HepG2 (cell line): ENCODE measurements around the gene JMJD6. TPM values are rescaled to one million over a fixed set of nuclear protein-coding genes. Genes with fewer than 3 reads are reported as not detected.

ENCODE experiments used
- ASH2L ChIP-seq: fragments of 300-600, 200-600 bp; sonication (generic); IDR thresholded peaks from 2 replicates; pipeline ENCODE4 v1.7.0; 2017; ENCODE audit warnings: low read depth, mild to moderate bottlenecking, moderate library complexity, mixed read lengths, low read length; ENCODE audit not compliant: insufficient read length
- IKZF4 ChIP-seq: sonication (generic); formaldehyde crosslinking; IDR thresholded peaks from 2 replicates; pipeline ENCODE4 v1.5.1; 2020; ENCODE audit warnings: borderline replicate concordance, mild to moderate bottlenecking, low read depth, missing genetic modification reagents; ENCODE audit errors: not compliant biosample characterization
- NAIF1 ChIP-seq: sonication (generic); formaldehyde crosslinking; IDR thresholded peaks from 2 replicates; pipeline ENCODE4 v1.5.0; 2020; ENCODE audit warnings: mild to moderate bottlenecking, missing genetic modification reagents, borderline replicate concordance
- SALL1 ChIP-seq: sonication (generic); formaldehyde crosslinking; IDR thresholded peaks from 2 replicates; pipeline ENCODE4 v1.8.0; 2022; ENCODE audit warnings: mild to moderate bottlenecking, missing genetic modification reagents
- XRCC5 ChIP-seq: fragments of 200-400 bp; formaldehyde crosslinking; optimal IDR thresholded peaks from 2 replicates; pipeline ENCODE3; 2017; ENCODE audit warnings: mild to moderate bottlenecking, low read length
- ZIK1 ChIP-seq: sonication (generic); formaldehyde crosslinking; IDR thresholded peaks from 2 replicates; pipeline ENCODE4 v1.5.0; 2020; ENCODE audit warnings: mild to moderate bottlenecking, low read depth, missing genetic modification reagents, borderline replicate concordance
- ZNF839 ChIP-seq: sonication (generic); formaldehyde crosslinking; IDR thresholded peaks from 2 replicates; pipeline ENCODE4 v1.4.0; 2020; ENCODE audit warnings: missing genetic modification reagents, mild to moderate bottlenecking, borderline replicate concordance
- polyA plus RNA-seq, 8 experiments: library from polyadenylated mRNA; depleted of rRNA in 3 of 8; stranded (reverse) in 7 of 8; unstranded in 1 of 8; fragments of >200 nt; fragmentation: Illumina TruSeq in 4 of 8; extraction: Trizol in 4 of 8; gene quantifications; 2 replicates each; pipeline versions ENCODE4 v1.2.1 to v1.2.3, GENCODE V29; 2011 to 2016; ENCODE audit warnings: low read depth in 4 of 8, missing spikeins in 1 of 8, mixed read lengths in 1 of 8; ENCODE audit not compliant: insufficient read depth in 1 of 8
- total RNA-seq, 5 experiments: library from RNA; depleted of rRNA; stranded (reverse); fragments of >200 nt; fragmentation: Illumina TruSeq; extraction: Trizol; gene quantifications; 2 replicates each; pipeline ENCODE4 v1.2.3, GENCODE V29; 2016; ENCODE audit warnings: low read depth in 1 of 5
- TF ChIP-seq, protein P1 (sequence below), 2 experiments: fragments of 450-650 bp in 1 of 2; sonication (generic) in 1 of 2; formaldehyde crosslinking in 1 of 2; IDR thresholded peaks; 2 replicates each; pipeline versions ENCODE4 v1.6.1 to v1.8.0; 2016 to 2022; ENCODE audit warnings: antibody characterized with exemption in 1 of 2, mild to moderate bottlenecking in 1 of 2, missing genetic modification reagents in 1 of 2
- TF ChIP-seq, protein P2 (sequence below): sonication (generic); formaldehyde crosslinking; IDR thresholded peaks from 2 replicates; pipeline ENCODE4 v1.9.0; 2021; ENCODE audit warnings: missing genetic modification reagents, mild to moderate bottlenecking, borderline replicate concordance
- TF ChIP-seq, protein P3 (sequence below): sonication (generic); formaldehyde crosslinking; IDR thresholded peaks from 2 replicates; pipeline ENCODE4 v1.4.0; 2020; ENCODE audit warnings: missing genetic modification reagents, borderline replicate concordance
- TF ChIP-seq, protein P4 (sequence below): sonication (generic); formaldehyde crosslinking; IDR thresholded peaks from 2 replicates; pipeline ENCODE4 v1.5.0; 2020; ENCODE audit warnings: missing genetic modification reagents

The JMJD6 gene
- total and polyA plus RNA-seq, 2 of the 13 experiments (the other 11 are each of a cell fraction or from before 2014, with no cell fraction given): 33.6 to 41.0 TPM

DNA sequence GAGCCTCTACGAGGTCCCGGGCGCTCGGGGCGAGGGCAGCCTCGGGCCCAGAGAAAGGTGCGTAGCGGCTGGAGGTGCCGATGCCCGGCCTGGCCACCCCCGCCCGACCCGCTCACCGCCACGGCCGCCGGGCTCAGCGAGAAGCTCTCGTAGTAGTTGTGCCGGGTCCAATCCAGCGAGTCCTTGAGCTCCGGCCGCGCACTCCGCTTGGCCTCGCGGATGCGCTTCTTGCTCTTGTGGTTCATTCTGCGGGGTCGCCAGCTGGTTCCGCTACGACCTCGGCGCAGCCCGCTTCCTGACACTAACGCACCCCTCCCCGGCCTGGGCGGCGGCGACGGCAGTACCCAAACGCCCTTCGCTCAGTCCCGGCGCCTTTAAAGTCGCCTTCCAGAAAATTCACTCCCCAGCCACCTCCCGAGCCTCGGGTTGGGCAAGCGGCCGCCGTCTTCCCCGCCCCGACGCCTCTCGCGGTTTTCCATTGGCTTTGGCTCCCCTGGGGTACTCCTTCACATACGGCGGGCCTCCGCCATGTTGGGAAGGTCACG lies at the start of gene JMJD6 (continued):
- TF ChIP-seq, protein P1, sequence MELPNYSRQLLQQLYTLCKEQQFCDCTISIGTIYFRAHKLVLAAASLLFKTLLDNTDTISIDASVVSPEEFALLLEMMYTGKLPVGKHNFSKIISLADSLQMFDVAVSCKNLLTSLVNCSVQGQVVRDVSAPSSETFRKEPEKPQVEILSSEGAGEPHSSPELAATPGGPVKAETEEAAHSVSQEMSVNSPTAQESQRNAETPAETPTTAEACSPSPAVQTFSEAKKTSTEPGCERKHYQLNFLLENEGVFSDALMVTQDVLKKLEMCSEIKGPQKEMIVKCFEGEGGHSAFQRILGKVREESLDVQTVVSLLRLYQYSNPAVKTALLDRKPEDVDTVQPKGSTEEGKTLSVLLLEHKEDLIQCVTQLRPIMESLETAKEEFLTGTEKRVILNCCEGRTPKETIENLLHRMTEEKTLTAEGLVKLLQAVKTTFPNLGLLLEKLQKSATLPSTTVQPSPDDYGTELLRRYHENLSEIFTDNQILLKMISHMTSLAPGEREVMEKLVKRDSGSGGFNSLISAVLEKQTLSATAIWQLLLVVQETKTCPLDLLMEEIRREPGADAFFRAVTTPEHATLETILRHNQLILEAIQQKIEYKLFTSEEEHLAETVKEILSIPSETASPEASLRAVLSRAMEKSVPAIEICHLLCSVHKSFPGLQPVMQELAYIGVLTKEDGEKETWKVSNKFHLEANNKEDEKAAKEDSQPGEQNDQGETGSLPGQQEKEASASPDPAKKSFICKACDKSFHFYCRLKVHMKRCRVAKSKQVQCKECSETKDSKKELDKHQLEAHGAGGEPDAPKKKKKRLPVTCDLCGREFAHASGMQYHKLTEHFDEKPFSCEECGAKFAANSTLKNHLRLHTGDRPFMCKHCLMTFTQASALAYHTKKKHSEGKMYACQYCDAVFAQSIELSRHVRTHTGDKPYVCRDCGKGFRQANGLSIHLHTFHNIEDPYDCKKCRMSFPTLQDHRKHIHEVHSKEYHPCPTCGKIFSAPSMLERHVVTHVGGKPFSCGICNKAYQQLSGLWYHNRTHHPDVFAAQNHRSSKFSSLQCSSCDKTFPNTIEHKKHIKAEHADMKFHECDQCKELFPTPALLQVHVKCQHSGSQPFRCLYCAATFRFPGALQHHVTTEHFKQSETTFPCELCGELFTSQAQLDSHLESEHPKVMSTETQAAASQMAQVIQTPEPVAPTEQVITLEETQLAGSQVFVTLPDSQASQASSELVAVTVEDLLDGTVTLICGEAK (IDR thresholded peaks at IDR 0.05): no peak
- TF ChIP-seq, protein P1 (CRISPR knock-in tag; IDR thresholded peaks at IDR 0.05): peak; percentile 54; the same call in 1 of the 2 replicates
- peak; percentile 29 for TF ChIP-seq XRCC5
- peak; percentile 67 for TF ChIP-seq IKZF4
- peak; percentile 98 for TF ChIP-seq NAIF1 (CRISPR knock-in tag)
- TF ChIP-seq ASH2L: peak; percentile 4
- TF ChIP-seq, protein P2, sequence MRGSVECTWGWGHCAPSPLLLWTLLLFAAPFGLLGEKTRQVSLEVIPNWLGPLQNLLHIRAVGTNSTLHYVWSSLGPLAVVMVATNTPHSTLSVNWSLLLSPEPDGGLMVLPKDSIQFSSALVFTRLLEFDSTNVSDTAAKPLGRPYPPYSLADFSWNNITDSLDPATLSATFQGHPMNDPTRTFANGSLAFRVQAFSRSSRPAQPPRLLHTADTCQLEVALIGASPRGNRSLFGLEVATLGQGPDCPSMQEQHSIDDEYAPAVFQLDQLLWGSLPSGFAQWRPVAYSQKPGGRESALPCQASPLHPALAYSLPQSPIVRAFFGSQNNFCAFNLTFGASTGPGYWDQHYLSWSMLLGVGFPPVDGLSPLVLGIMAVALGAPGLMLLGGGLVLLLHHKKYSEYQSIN (CRISPR knock-in tag): peak; percentile 70; the same call in 1 of the 2 replicates
- TF ChIP-seq, protein P3, sequence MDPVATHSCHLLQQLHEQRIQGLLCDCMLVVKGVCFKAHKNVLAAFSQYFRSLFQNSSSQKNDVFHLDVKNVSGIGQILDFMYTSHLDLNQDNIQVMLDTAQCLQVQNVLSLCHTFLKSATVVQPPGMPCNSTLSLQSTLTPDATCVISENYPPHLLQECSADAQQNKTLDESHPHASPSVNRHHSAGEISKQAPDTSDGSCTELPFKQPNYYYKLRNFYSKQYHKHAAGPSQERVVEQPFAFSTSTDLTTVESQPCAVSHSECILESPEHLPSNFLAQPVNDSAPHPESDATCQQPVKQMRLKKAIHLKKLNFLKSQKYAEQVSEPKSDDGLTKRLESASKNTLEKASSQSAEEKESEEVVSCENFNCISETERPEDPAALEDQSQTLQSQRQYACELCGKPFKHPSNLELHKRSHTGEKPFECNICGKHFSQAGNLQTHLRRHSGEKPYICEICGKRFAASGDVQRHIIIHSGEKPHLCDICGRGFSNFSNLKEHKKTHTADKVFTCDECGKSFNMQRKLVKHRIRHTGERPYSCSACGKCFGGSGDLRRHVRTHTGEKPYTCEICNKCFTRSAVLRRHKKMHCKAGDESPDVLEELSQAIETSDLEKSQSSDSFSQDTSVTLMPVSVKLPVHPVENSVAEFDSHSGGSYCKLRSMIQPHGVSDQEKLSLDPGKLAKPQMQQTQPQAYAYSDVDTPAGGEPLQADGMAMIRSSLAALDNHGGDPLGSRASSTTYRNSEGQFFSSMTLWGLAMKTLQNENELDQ (CRISPR knock-in tag): no peak
- peak; percentile 31; the same call in 1 of the 2 replicates for TF ChIP-seq ZIK1 (CRISPR knock-in tag)
- TF ChIP-seq SALL1 (CRISPR knock-in tag): peak; percentile 46; the same call in 1 of the 2 replicates
- TF ChIP-seq, protein P4, sequence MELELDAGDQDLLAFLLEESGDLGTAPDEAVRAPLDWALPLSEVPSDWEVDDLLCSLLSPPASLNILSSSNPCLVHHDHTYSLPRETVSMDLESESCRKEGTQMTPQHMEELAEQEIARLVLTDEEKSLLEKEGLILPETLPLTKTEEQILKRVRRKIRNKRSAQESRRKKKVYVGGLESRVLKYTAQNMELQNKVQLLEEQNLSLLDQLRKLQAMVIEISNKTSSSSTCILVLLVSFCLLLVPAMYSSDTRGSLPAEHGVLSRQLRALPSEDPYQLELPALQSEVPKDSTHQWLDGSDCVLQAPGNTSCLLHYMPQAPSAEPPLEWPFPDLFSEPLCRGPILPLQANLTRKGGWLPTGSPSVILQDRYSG (CRISPR knock-in tag): no peak
- no peak for TF ChIP-seq ZNF839 (CRISPR knock-in tag)
